HepG2 (cell line): ENCODE data around the gene ZPR1. TPM values are rescaled to one million over a fixed set of nuclear protein-coding genes. Genes with fewer than 3 reads are reported as not detected.

Experiments used
- CENPT ChIP-seq: sonication (generic); formaldehyde crosslinking; IDR thresholded peaks from 2 replicates; pipeline ENCODE4 v1.8.0; 2022; ENCODE audit warnings: low read depth, mild to moderate bottlenecking, moderate library complexity, missing genetic modification reagents
- ETV5 ChIP-seq: IDR thresholded peaks from 2 replicates; pipeline ENCODE4 v1.6.1; 2018; ENCODE audit warnings: missing biosample characterization, missing genetic modification reagents, inconsistent platforms, borderline replicate concordance
- ETV6 ChIP-seq: sonication (generic); formaldehyde crosslinking; conservative IDR thresholded peaks from 2 replicates; pipeline ENCODE4 v1.4.0; 2020; ENCODE audit warnings: missing genetic modification reagents
- HMGXB4 ChIP-seq, 2 experiments: sonication (generic) in 1 of 2; formaldehyde crosslinking in 1 of 2; IDR thresholded peaks; 2 replicates each; pipeline versions ENCODE4 v1.4.0 to v1.6.1; 2018 to 2020; ENCODE audit warnings: missing genetic modification reagents in 2 of 2, borderline replicate concordance in 1 of 2, low read depth in 1 of 2, mild to moderate bottlenecking in 1 of 2, missing biosample characterization in 1 of 2
- HNF4A ChIP-seq: sonication (generic); formaldehyde crosslinking; IDR thresholded peaks from 2 replicates; pipeline ENCODE4 v1.4.0; 2020; ENCODE audit warnings: missing genetic modification reagents
- IKZF4 ChIP-seq: sonication (generic); formaldehyde crosslinking; IDR thresholded peaks from 2 replicates; pipeline ENCODE4 v1.5.1; 2020; ENCODE audit warnings: borderline replicate concordance, mild to moderate bottlenecking, low read depth, missing genetic modification reagents; ENCODE audit errors: not compliant biosample characterization
- KLF16 ChIP-seq, 2 experiments: sonication (generic) in 1 of 2; formaldehyde crosslinking in 1 of 2; IDR thresholded peaks; 2 replicates each; pipeline versions ENCODE4 v1.6.1 to v1.8.0; 2016 to 2023; ENCODE audit warnings: missing genetic modification reagents in 2 of 2, missing compliant biosample characterization in 1 of 2
- MAF1 ChIP-seq: sonication (generic); formaldehyde crosslinking; IDR thresholded peaks from 2 replicates; pipeline ENCODE4 v1.5.0; 2020; ENCODE audit warnings: missing genetic modification reagents, borderline replicate concordance
- POLR2AphosphoS2 ChIP-seq: IDR thresholded peaks from 2 replicates; pipeline ENCODE4 v1.6.1; 2011; ENCODE audit warnings: low read depth, low read length, improper control_type of control experiment
- PPARG ChIP-seq: conservative IDR thresholded peaks from 2 replicates; pipeline ENCODE4 v1.6.1; 2016; ENCODE audit warnings: missing biosample characterization, missing genetic modification reagents
- RELA ChIP-seq: sonication (generic); formaldehyde crosslinking; IDR thresholded peaks from 2 replicates; pipeline ENCODE4 v1.4.0; 2020; ENCODE audit warnings: missing genetic modification reagents
- RFXANK ChIP-seq: IDR thresholded peaks from 2 replicates; pipeline ENCODE4 v1.6.1; 2016
- RNF219 ChIP-seq: sonication (generic); formaldehyde crosslinking; IDR thresholded peaks from 2 replicates; pipeline ENCODE4 v1.5.0; 2020; ENCODE audit warnings: mild to moderate bottlenecking, missing genetic modification reagents
- SCMH1 ChIP-seq: sonication (generic); formaldehyde crosslinking; IDR thresholded peaks from 2 replicates; pipeline ENCODE4 v1.9.0; 2021; ENCODE audit warnings: missing genetic modification reagents, mild to moderate bottlenecking, borderline replicate concordance
- SIX4 ChIP-seq: sonication (generic); formaldehyde crosslinking; IDR thresholded peaks from 2 replicates; pipeline ENCODE4 v1.4.0; 2020; ENCODE audit warnings: missing genetic modification reagents
- TFAP4 ChIP-seq: sonication (generic); IDR thresholded peaks from 2 replicates; pipeline ENCODE4 v1.6.1; 2016; ENCODE audit warnings: low read depth, borderline replicate concordance
- ZFP82 ChIP-seq: sonication (generic); formaldehyde crosslinking; IDR thresholded peaks from 2 replicates; pipeline ENCODE4 v1.5.1; 2020; ENCODE audit warnings: mild to moderate bottlenecking, missing genetic modification reagents, borderline replicate concordance
- ZFP91 ChIP-seq: sonication (generic); formaldehyde crosslinking; IDR thresholded peaks from 2 replicates; pipeline ENCODE4 v1.9.0; 2022; ENCODE audit warnings: missing genetic modification reagents, mild to moderate bottlenecking, borderline replicate concordance
- ZNF432 ChIP-seq: sonication (generic); formaldehyde crosslinking; IDR thresholded peaks from 2 replicates; pipeline ENCODE4 v1.5.0; 2020; ENCODE audit warnings: missing genetic modification reagents, mild to moderate bottlenecking, borderline replicate concordance
- ZNF503 ChIP-seq: sonication (generic); formaldehyde crosslinking; IDR thresholded peaks from 2 replicates; pipeline ENCODE4 v1.4.0; 2020; ENCODE audit warnings: missing genetic modification reagents
- ZNF614 ChIP-seq: IDR thresholded peaks from 2 replicates; pipeline ENCODE4 v1.6.1; 2018; ENCODE audit warnings: missing biosample characterization, missing genetic modification reagents, inconsistent platforms, borderline replicate concordance
- polyA plus RNA-seq, 8 experiments: library from polyadenylated mRNA; depleted of rRNA in 3 of 8; stranded (reverse) in 7 of 8; unstranded in 1 of 8; fragments of >200 nt; fragmentation: Illumina TruSeq in 4 of 8; extraction: Trizol in 4 of 8; gene quantifications; 2 replicates each; pipeline versions ENCODE4 v1.2.1 to v1.2.3, GENCODE V29; 2011 to 2016; ENCODE audit warnings: low read depth in 4 of 8, missing spikeins in 1 of 8, mixed read lengths in 1 of 8; ENCODE audit not compliant: insufficient read depth in 1 of 8
- total RNA-seq, 5 experiments: library from RNA; depleted of rRNA; stranded (reverse); fragments of >200 nt; fragmentation: Illumina TruSeq; extraction: Trizol; gene quantifications; 2 replicates each; pipeline ENCODE4 v1.2.3, GENCODE V29; 2016; ENCODE audit warnings: low read depth in 1 of 5

The ZPR1 gene
- total and polyA plus RNA-seq, 2 of the 13 experiments (the other 11 are each of a cell fraction or from before 2014, with no cell fraction given), result 40.0 to 79.3 TPM

- TF ChIP-seq TFAP4, result no peak
- no peak for TF ChIP-seq PPARG (CRISPR knock-in tag)
- no peak for TF ChIP-seq ZNF614
- no peak for TF ChIP-seq IKZF4 (CRISPR knock-in tag)
- TF ChIP-seq HNF4A, result no peak
- TF ChIP-seq ZFP82, result no peak
- no peak for TF ChIP-seq RFXANK (CRISPR knock-in tag)
- TF ChIP-seq ZNF432, result no peak
- 0 out of 4 replicates have a peak, but pooled peaks of 1 of the 2 experiments have one; percentile 0 for TF ChIP-seq HMGXB4 (CRISPR knock-in tag; IDR thresholded peaks at IDR 0.05; ENCODE audit: borderline replicate concordance in 1 of 2, low read depth in 1 of 2)
- no peak for TF ChIP-seq ETV5 (CRISPR knock-in tag)
- TF ChIP-seq POLR2AphosphoS2, result no peak
- no peak for TF ChIP-seq CENPT
- no peak for TF ChIP-seq KLF16 (CRISPR knock-in tag; IDR thresholded peaks at IDR 0.05)
- 0 out of 2 replicates have a peak, but pooled peaks have one; percentile 24 for TF ChIP-seq ZFP91 (CRISPR knock-in tag)
- peak; percentile 12; the same call in 1 of the 2 replicates for TF ChIP-seq RELA (CRISPR knock-in tag)
- TF ChIP-seq SIX4 (CRISPR knock-in tag), result no peak
- TF ChIP-seq ETV6 (CRISPR knock-in tag), result no peak
- TF ChIP-seq RNF219, result peak; percentile 63; the same call in 1 of the 2 replicates
- TF ChIP-seq MAF1 (CRISPR knock-in tag), result no peak
- no peak for TF ChIP-seq ZNF503 (CRISPR knock-in tag)
- no peak for TF ChIP-seq SCMH1
Measured at GRCh38 chr11:116831790-116832349, 44.0 kb upstream of the ZPR1 start (continued).
